ENCODE results near the gene ITGAL.

GRCh38 chr16:30473231-30474073 is 910 bp downstream of the ITGAL start:
- TF ChIP-seq CTCF (IDR thresholded peaks at IDR 0.05; ENCODE audit: borderline replicate concordance, extremely low read depth, low read length, poor library complexity, severe bottlenecking) (no peak), EZH2 (IDR thresholded peaks at IDR 0.05; ENCODE audit: borderline replicate concordance, low read depth, low read length, severe bottlenecking) (no peak)
